Neural progenitor cell (in vitro differentiated cells): ENCODE data around the gene NKAIN4. TPM values are rescaled to one million over a fixed set of nuclear protein-coding genes. Genes with fewer than 3 reads are reported as not detected.

Experiments
- DNase-seq: peaks from one replicate; pipeline ENCODE4 v3.0.0-alpha.2; 2016; ENCODE audit warnings: low spot score
- H2AFZ ChIP-seq: fragments of 200-600 bp; sonication (generic); replicated peaks from 2 replicates; pipeline ENCODE4 v1.6.1; 2016; ENCODE audit warnings: antibody characterized with exemption
- H3F3A ChIP-seq: fragments of 200-600 bp; sonication (generic); 2 replicates; pipeline ENCODE4 v1.6.1; 2016; ENCODE audit warnings: antibody characterized with exemption, low read depth
- H3K27ac ChIP-seq: fragments of 200-600 bp; sonication (generic); 2 replicates; pipeline ENCODE4 v1.5.1; 2016; ENCODE audit warnings: mild to moderate bottlenecking
- H3K27me3 ChIP-seq: fragments of 200-600 bp; sonication (generic); 2 replicates; pipeline ENCODE4 v1.6.1; 2016; ENCODE audit warnings: mild to moderate bottlenecking, moderate library complexity
- H3K36me3 ChIP-seq: fragments of 200-600 bp; sonication (generic); 2 replicates; pipeline ENCODE4 v1.5.1; 2016
- H3K4me1 ChIP-seq: fragments of 200-600 bp; sonication (generic); 2 replicates; pipeline ENCODE4 v1.6.1; 2016; ENCODE audit warnings: mixed run types
- H3K4me2 ChIP-seq: fragments of 200-600 bp; sonication (generic); 2 replicates; pipeline ENCODE4 v1.6.1; 2016
- H3K4me3 ChIP-seq: fragments of 200-600 bp; sonication (generic); 2 replicates; pipeline ENCODE4 v1.5.1; 2016
- H3K79me2 ChIP-seq: fragments of 200-600 bp; sonication (generic); 2 replicates; pipeline ENCODE4 v1.6.1; 2016; ENCODE audit warnings: low read depth
- H3K9ac ChIP-seq: fragments of 200-600 bp; sonication (generic); 2 replicates; pipeline ENCODE4 v1.6.1; 2016
- H3K9me3 ChIP-seq: fragments of 200-600 bp; sonication (generic); 2 replicates; pipeline ENCODE4 v1.5.1; 2016; ENCODE audit warnings: low read depth
- H4K20me1 ChIP-seq: fragments of 200-600 bp; sonication (generic); 2 replicates; pipeline ENCODE4 v1.6.1; 2016; ENCODE audit warnings: low read depth
- H3K27ac Mint-ChIP-seq: 3 replicates; pipeline ENCODE4 v1.8.0; 2021; ENCODE audit warnings: mixed read lengths
- H3K27me3 Mint-ChIP-seq: 2 replicates; pipeline ENCODE4 v1.8.0; 2022; ENCODE audit warnings: low read depth, mild to moderate bottlenecking, inconsistent platforms, moderate library complexity, mixed read lengths; ENCODE audit not compliant: insufficient read depth
- H3K36me3 Mint-ChIP-seq: 3 replicates; pipeline ENCODE4 v1.8.0; 2021; ENCODE audit warnings: mixed read lengths
- H3K4me1 Mint-ChIP-seq: 3 replicates; pipeline ENCODE4 v1.8.0; 2021; ENCODE audit warnings: mixed read lengths
- H3K4me3 Mint-ChIP-seq: 3 replicates; pipeline ENCODE4 v1.8.0; 2021; ENCODE audit warnings: mild to moderate bottlenecking, moderate library complexity, mixed read lengths
- H3K9me3 Mint-ChIP-seq: 3 replicates; pipeline ENCODE4 v1.8.0; 2020; ENCODE audit warnings: mixed read lengths
- CTCF ChIP-seq: fragments of 200-600 bp; sonication (generic); IDR thresholded peaks from 2 replicates; pipeline ENCODE4 v1.5.1; 2017; ENCODE audit warnings: antibody characterized with exemption, mild to moderate bottlenecking
- EZH2 ChIP-seq: fragments of 200-600 bp; sonication (generic); IDR thresholded peaks from 2 replicates; pipeline ENCODE4 v1.6.1; 2017; ENCODE audit warnings: antibody characterized with exemption, mild to moderate bottlenecking, moderate library complexity
- EZH2phosphoT487 ChIP-seq: fragments of 200-600 bp; sonication (generic); IDR thresholded peaks from 2 replicates; pipeline ENCODE4 v1.6.1; 2017; ENCODE audit warnings: antibody characterized with exemption
- total RNA-seq: library from RNA; depleted of rRNA; stranded (reverse); fragments of >200 nt; gene quantifications from 2 replicates; pipeline ENCODE4 v1.2.3, GENCODE V29; 2015; ENCODE audit warnings: low replicate concordance

NKAIN4 gene
- total RNA-seq, 1 donor from 2014 or later, result 9.7 TPM

- H3K36me3 ChIP-seq, result peaks cover 3% of the 10 kb centered on the region
- Mint-ChIP-seq H3K9me3 (no peaks in the 10 kb centered on the region), H3K27ac (no peak overlapping the region), H3K4me1 (peaks cover 33% of the 10 kb centered on the region), H3K27me3 (peaks cover 21% of the 10 kb centered on the region), H3K4me3 (no peak overlapping the region), H3K36me3 (peaks cover 9% of the 10 kb centered on the region)
- no peak overlapping the region for H2AFZ ChIP-seq
- H3F3A ChIP-seq, result peaks cover 5% of the 10 kb centered on the region
- H3K9ac ChIP-seq, result no peak overlapping the region
- no peak overlapping the region for H3K27ac ChIP-seq
- H3K4me2 ChIP-seq, result no peak overlapping the region
- H3K9me3 ChIP-seq, result no peaks in the 10 kb centered on the region
- peaks cover 18% of the 10 kb centered on the region for H3K79me2 ChIP-seq
- H3K4me3 ChIP-seq, result no peak overlapping the region
- TF ChIP-seq EZH2 (no peak), EZH2phosphoT487 (no peak), CTCF (no peak)
- peaks cover 12% of the 10 kb centered on the region for H3K4me1 ChIP-seq
- no peak for DNase-seq
- H4K20me1 ChIP-seq, result peaks cover 17% of the 10 kb centered on the region
- peaks cover 7% of the 10 kb centered on the region for H3K27me3 ChIP-seq
These were observed 35.4 kb downstream of the NKAIN4 start for GRCh38 chr20:63218701-63219446.

DNA sequence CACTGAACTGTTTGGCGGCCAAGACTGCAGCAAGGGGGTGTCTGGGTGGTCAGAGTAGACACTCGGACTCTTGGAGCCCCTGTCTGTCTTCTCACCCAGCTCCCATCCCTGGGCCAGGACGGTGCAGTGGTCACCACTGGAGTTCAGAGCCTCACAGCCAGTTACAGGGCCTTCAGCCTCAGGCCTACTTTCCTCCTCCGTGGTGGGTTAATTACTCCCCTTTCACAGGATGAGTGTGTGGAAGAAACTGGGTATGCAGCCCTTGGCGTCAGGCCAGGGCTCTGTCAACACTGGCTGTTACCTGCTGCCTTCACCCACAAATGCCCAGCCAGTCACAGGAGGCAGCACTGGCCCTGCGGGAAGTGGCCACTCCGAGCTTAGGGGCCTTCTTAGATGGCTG is 36.6 kb downstream of the NKAIN4 start:
- Histone ChIP-seq H3K79me2 (peaks cover 30% of the 10 kb centered on the region), H4K20me1 (peaks cover 28% of the 10 kb centered on the region), H3K4me1 (peaks cover 12% of the 10 kb centered on the region), H3K9me3 (no peaks in the 10 kb centered on the region), H2AFZ (no peak overlapping the region), H3K9ac (no peak overlapping the region), H3K36me3 (peaks cover 6% of the 10 kb centered on the region), H3K4me3 (no peak overlapping the region), H3F3A (peaks cover 9% of the 10 kb centered on the region), H3K27me3 (peaks cover 7% of the 10 kb centered on the region), H3K27ac (no peak overlapping the region), H3K4me2 (no peak overlapping the region)
- no peak for DNase-seq
- no peaks in the 10 kb centered on the region for H3K9me3 Mint-ChIP-seq
- H3K4me1 Mint-ChIP-seq, result peaks cover 34% of the 10 kb centered on the region
- peak overlapping the region; percentile 41 for H3K4me3 Mint-ChIP-seq
- TF ChIP-seq EZH2phosphoT487 (no peak), CTCF (no peak), EZH2 (no peak)
- peaks cover 17% of the 10 kb centered on the region for H3K36me3 Mint-ChIP-seq
- H3K27me3 Mint-ChIP-seq, result peaks cover 14% of the 10 kb centered on the region
- H3K27ac Mint-ChIP-seq, result no peak overlapping the region

- Histone ChIP-seq H3F3A (peaks cover 9% of the 10 kb centered on the region), H3K79me2 (peaks cover 37% of the 10 kb centered on the region), H3K4me1 (peaks cover 12% of the 10 kb centered on the region), H3K27me3 (peaks cover 7% of the 10 kb centered on the region), H3K4me3 (peak overlapping the region; percentile 98), H2AFZ (peak overlapping the region; percentile 62), H3K9me3 (no peaks in the 10 kb centered on the region), H3K4me2 (peak overlapping the region; percentile 97), H4K20me1 (peaks cover 36% of the 10 kb centered on the region), H3K27ac (no peak overlapping the region), H3K36me3 (peaks cover 6% of the 10 kb centered on the region), H3K9ac (peak overlapping the region; percentile 6)
- Mint-ChIP-seq H3K4me1 (peaks cover 36% of the 10 kb centered on the region), H3K36me3 (peaks cover 20% of the 10 kb centered on the region), H3K27ac (peak overlapping the region; percentile 92), H3K27me3 (peaks cover 9% of the 10 kb centered on the region), H3K4me3 (peak overlapping the region; percentile 90), H3K9me3 (no peaks in the 10 kb centered on the region)
- TF ChIP-seq EZH2phosphoT487 (no peak), EZH2 (no peak), CTCF (no peak)
- DNase-seq, result peak; percentile 35
These were observed 37.3 kb downstream of the NKAIN4 start for GRCh38 chr20:63216849-63217471.
